HEK293 (cell line): ENCODE results near the gene GTSE1.

Experiments used
- CTCF ChIA-PET: fragments of 350-600 bp; formaldehyde crosslinking; extraction: SDS; loops from one replicate; lab custom pipeline; 2021; ENCODE audit warnings: antibody characterized with exemption; lab: Yijun Ruan, JAX
- POLR2A ChIA-PET: fragments of 300-600 bp; formaldehyde crosslinking; extraction: SDS; loops from one replicate; lab custom pipeline; 2020; ENCODE audit warnings: antibody characterized with exemption, inconsistent platforms; lab: Yijun Ruan, JAX
- H3K27ac ChIP-seq: fragments of 200-500 bp; sonication (Bioruptor generic); 2 replicates; pipeline ENCODE4 v1.5.1; 2014; ENCODE audit warnings: low read depth, low read length, control low read depth, inconsistent platforms; ENCODE audit errors: extremely low read depth
- H3K36me3 ChIP-seq, 2 experiments: fragments of 200-500 bp in 1 of 2; sonication (Bioruptor generic) in 1 of 2; 1 replicate in 1 of 2; 2 replicates in 1 of 2; pipeline ENCODE4 v1.5.1; 2014 to 2017; ENCODE audit warnings: inconsistent platforms in 2 of 2, low read length in 2 of 2; ENCODE audit not compliant: control insufficient read depth in 2 of 2, insufficient read depth in 1 of 2
- H3K4me1 ChIP-seq: fragments of 200-500 bp; sonication (Bioruptor generic); 2 replicates; pipeline ENCODE4 v1.5.1; 2014; ENCODE audit warnings: mild to moderate bottlenecking, low read length, inconsistent platforms; ENCODE audit not compliant: control insufficient read depth, insufficient read depth
- H3K4me3 ChIP-seq: 2 replicates; pipeline ENCODE4 v1.5.1; 2011; ENCODE audit warnings: low read depth, mild to moderate bottlenecking, control low read depth, low read length, moderate library complexity
- H3K9me3 ChIP-seq: fragments of 200-500 bp; sonication (Bioruptor generic); 2 replicates; pipeline ENCODE4 v1.5.1; 2014; ENCODE audit warnings: low read depth, low read length, inconsistent platforms; ENCODE audit not compliant: control insufficient read depth, insufficient read depth
- CTCF ChIP-seq: fragments of 450-650 bp; formaldehyde crosslinking; IDR thresholded peaks from 2 replicates; pipeline ENCODE4 v1.5.1; 2016; ENCODE audit warnings: missing biosample characterization, missing genetic modification characterization
- FEZF1 ChIP-seq: fragments of 450-650 bp; formaldehyde crosslinking; IDR thresholded peaks from 2 replicates; pipeline ENCODE4 v1.5.1; 2016; ENCODE audit warnings: missing biosample characterization, missing genetic modification characterization
- GLIS2 ChIP-seq: fragments of 450-650 bp; formaldehyde crosslinking; IDR thresholded peaks from 2 replicates; pipeline ENCODE4 v1.5.1; 2016; ENCODE audit warnings: missing biosample characterization, missing genetic modification characterization
- KLF10 ChIP-seq: fragments of 450-650 bp; IDR thresholded peaks from 2 replicates; pipeline ENCODE4 v1.5.1; 2018; ENCODE audit warnings: missing biosample characterization, mild to moderate bottlenecking, missing genetic modification characterization
- OSR2 ChIP-seq: fragments of 450-650 bp; formaldehyde crosslinking; IDR thresholded peaks from 2 replicates; pipeline ENCODE4 v1.5.1; 2016; ENCODE audit warnings: missing biosample characterization, missing genetic modification characterization
- PBX3 ChIP-seq: sonication (generic); formaldehyde crosslinking; IDR thresholded peaks from 2 replicates; pipeline ENCODE4 v1.8.1; 2022; ENCODE audit warnings: mild to moderate bottlenecking, moderate library complexity, missing genetic modification reagents
- SP2 ChIP-seq: fragments of 450-650 bp; formaldehyde crosslinking; IDR thresholded peaks from 2 replicates; pipeline ENCODE4 v1.5.1; 2016; ENCODE audit warnings: missing biosample characterization, missing genetic modification characterization
- ZFHX2 ChIP-seq: fragments of 450-650 bp; formaldehyde crosslinking; conservative IDR thresholded peaks from 2 replicates; pipeline ENCODE4 v1.5.1; 2016; ENCODE audit warnings: missing biosample characterization, missing genetic modification characterization
- ZNF140 ChIP-seq: fragments of 450-650 bp; formaldehyde crosslinking; IDR thresholded peaks from 2 replicates; pipeline ENCODE4 v1.5.1; 2016; ENCODE audit warnings: missing biosample characterization, missing genetic modification characterization
- ZNF16 ChIP-seq: fragments of 450-650 bp; formaldehyde crosslinking; IDR thresholded peaks from 2 replicates; pipeline ENCODE4 v1.5.1; 2016; ENCODE audit warnings: low read depth, missing biosample characterization, missing genetic modification characterization
- ZNF239 ChIP-seq: fragments of 450-650 bp; formaldehyde crosslinking; IDR thresholded peaks from 2 replicates; pipeline ENCODE4 v1.5.1; 2016; ENCODE audit warnings: missing biosample characterization, missing genetic modification characterization
- ZNF280C ChIP-seq: fragments of 450-650 bp; formaldehyde crosslinking; IDR thresholded peaks from 2 replicates; pipeline ENCODE4 v1.5.1; 2016; ENCODE audit warnings: missing biosample characterization, missing genetic modification characterization
- ZNF544 ChIP-seq: fragments of 450-650 bp; formaldehyde crosslinking; IDR thresholded peaks from 2 replicates; pipeline ENCODE4 v1.5.0; 2017; ENCODE audit warnings: missing biosample characterization, missing genetic modification characterization
- ZNF560 ChIP-seq: fragments of 450-650 bp; formaldehyde crosslinking; IDR thresholded peaks from 2 replicates; pipeline ENCODE4 v1.5.1; 2017; ENCODE audit warnings: missing biosample characterization, missing genetic modification characterization, borderline replicate concordance
- ZNF658 ChIP-seq: fragments of 450-650 bp; formaldehyde crosslinking; IDR thresholded peaks from 2 replicates; pipeline ENCODE4; 2016; ENCODE audit warnings: missing biosample characterization, missing genetic modification characterization
- ZNF664 ChIP-seq: fragments of 450-650 bp; formaldehyde crosslinking; IDR thresholded peaks from 2 replicates; pipeline ENCODE4 v1.5.1; 2016; ENCODE audit warnings: missing biosample characterization, missing genetic modification characterization
- ZNF830 ChIP-seq: fragments of 450-650 bp; IDR thresholded peaks from 2 replicates; pipeline ENCODE4 v1.5.0; 2018; ENCODE audit warnings: missing biosample characterization, missing genetic modification characterization, low read depth, mild to moderate bottlenecking, moderate library complexity

GTSE1 gene

GRCh38 chr22:46296257-46297150 is at the start of gene GTSE1 (continued):
- no peak for TF ChIP-seq ZNF560 (tag by site-specific recombination)
- TF ChIP-seq ZNF658 (tag by site-specific recombination): no peak
- TF ChIP-seq OSR2 (tag by site-specific recombination): no peak; the same call in 1 of the 2 replicates
- TF ChIP-seq ZNF16 (tag by site-specific recombination): no peak
- TF ChIP-seq ZNF140 (tag by site-specific recombination): no peak
- TF ChIP-seq, all 188 proteins: peak for 52

- H3K27ac ChIP-seq: no peak overlapping the region
- no peaks in the 10 kb centered on the region for H3K9me3 ChIP-seq
- H3K36me3 ChIP-seq: peaks cover 0 to 35% of the 10 kb centered on the region in 2 experiments; a peak in 1 of 3 replicates
- no peak overlapping the region for H3K4me3 ChIP-seq
- TF ChIP-seq ZNF239 (tag by site-specific recombination) (no peak), CTCF (tag by site-specific recombination) (no peak), KLF10 (no peak), ZFHX2 (no peak), ZNF664 (tag by site-specific recombination) (no peak), SP2 (no peak), GLIS2 (tag by site-specific recombination) (no peak), ZNF544 (tag by site-specific recombination) (no peak), OSR2 (tag by site-specific recombination) (no peak), FEZF1 (tag by site-specific recombination) (no peak), ZNF830 (tag by site-specific recombination) (no peak), ZNF280C (no peak), PBX3 (CRISPR knock-in tag) (no peak)
- CTCF ChIA-PET: interaction anchor here (0.6 kb wide), 1 partner anchor 223 kb away, joined by 4 read pairs; no protein-coding TSS in a partner anchor
- POLR2A ChIA-PET: interaction anchor here (3.9 kb wide), 1 partner anchor 21 kb away, joined by 33 read pairs; the partner anchor contains the start of gene TTC38
- peaks cover 3% of the 10 kb centered on the region; the same call in 1 of the 2 replicates for H3K4me1 ChIP-seq
These were observed 49.2 kb upstream of the GTSE1 start for GRCh38 chr22:46247443-46247975.
